Measurements from ENCODE around the gene RHOD. TPM values are rescaled to one million over a fixed set of nuclear protein-coding genes. Genes with fewer than 3 reads are reported as not detected.
A peak's percentile ranks its signal among the peaks of the same experiment; 100 is the strongest.

The RHOD gene
- total RNA-seq, 2 experiments from 2014 or later = 0.57 to 0.87 TPM

DNA sequence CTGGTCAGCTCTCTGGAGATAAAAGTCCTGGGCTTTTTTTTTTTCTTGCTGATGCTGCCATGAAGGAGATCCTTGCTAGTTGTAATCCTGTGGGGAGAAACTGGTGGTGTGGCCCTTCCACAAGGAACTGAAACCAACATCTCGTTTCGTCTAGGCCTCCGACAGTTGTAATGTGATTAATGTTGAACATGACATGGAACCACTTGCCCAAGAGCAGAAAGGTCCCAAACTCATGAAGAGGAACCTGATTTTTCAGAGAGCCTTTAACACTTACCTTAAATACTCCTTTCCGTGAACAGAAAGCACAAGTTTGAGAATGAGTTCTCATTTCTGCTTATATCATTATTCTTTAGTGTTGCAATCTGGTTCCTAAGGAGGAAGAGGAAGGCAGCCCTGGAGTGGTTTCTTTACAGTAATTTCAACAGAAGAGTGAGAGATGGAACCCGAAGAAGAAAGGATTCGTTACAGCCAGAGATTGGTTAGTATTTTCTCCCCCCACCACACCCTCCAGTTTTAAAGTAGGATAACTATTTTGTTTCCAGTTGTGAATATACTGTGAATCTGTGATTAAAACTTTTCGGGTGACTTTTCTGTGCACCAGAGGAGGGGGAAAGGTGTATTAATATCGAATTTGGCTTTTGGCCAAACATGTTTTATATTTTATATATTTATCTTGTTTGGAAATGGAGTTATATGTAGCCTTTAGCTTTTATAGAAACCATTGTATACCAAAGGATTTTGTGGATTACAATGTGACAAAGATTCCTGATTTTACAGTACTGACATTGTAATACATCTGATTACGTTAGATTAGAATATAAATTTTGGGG is 64.4 kb downstream of the RHOD start:
- DNase-seq = peak; percentile 32
- H3K36me3 Mint-ChIP-seq = peaks cover 19% of the 10 kb centered on the region
- H3K27ac Mint-ChIP-seq = peak overlapping the region; percentile 93
- intact Hi-C loops (cut with micrococcal nuclease) = no loop called here
- CTCF ChIA-PET = interaction anchor here (1.0 kb wide), 1 partner anchor 225 kb away, joined by 3 read pairs; no protein-coding TSS in a partner anchor
- peak overlapping the region; percentile 99 for H3K4me3 Mint-ChIP-seq
- POLR2A ChIA-PET = interaction anchor here (3.3 kb wide), 1 partner anchor 119 kb away, joined by 17 read pairs; no protein-coding TSS in a partner anchor
- no peaks in the 10 kb centered on the region for H3K9me3 Mint-ChIP-seq
- no peaks in the 10 kb centered on the region for H3K27me3 Mint-ChIP-seq
- peaks cover 21% of the 10 kb centered on the region for H3K4me1 Mint-ChIP-seq (ENCODE audit: low read depth)

Small RNA genes within 50 kb of the gene (microRNA-seq; reads per million reads assigned to microRNA genes)
- gene MIR6860 (ENCODE audit: borderline microRNAs expressed, borderline number of aligned reads, borderline replicate concordance) = not detected

Other genes with a start within 250 kb of the RHOD start
- gene RCE1, start 213.4 kb upstream of the RHOD start, total RNA-seq = 10 to 100 TPM; 22.5 to 24.4 TPM
- gene LRFN4, start 199.8 kb upstream of the RHOD start, total RNA-seq = 10 to 100 TPM; 24.6 to 29.8 TPM
- 10 to 100 TPM; 13.1 to 15.3 TPM for gene PC, start 98.5 kb upstream of the RHOD start, total RNA-seq
- gene C11orf86, start 81.5 kb upstream of the RHOD start, total RNA-seq = not detected
- not detected for gene SYT12, start 33.7 kb upstream of the RHOD start, total RNA-seq
- gene KDM2A, start 62.4 kb downstream of the RHOD start, total RNA-seq = 10 to 100 TPM; 65.1 to 69.6 TPM
- gene GRK2, start 209.6 kb downstream of the RHOD start, total RNA-seq = 100 to 1,000 TPM; 273 to 279 TPM
- gene ANKRD13D, start 232.5 kb downstream of the RHOD start, total RNA-seq = 10 to 100 TPM; 85.9 to 89.4 TPM
- 10 to 100 TPM; 14.9 to 19.4 TPM for gene SSH3, start 246.7 kb downstream of the RHOD start, total RNA-seq

Data from activated CD4-positive, alpha-beta memory T cell treated with anti-CD3 and anti-CD28 coated beads for 36 hours (primary cell).